HEK293T (cell line): ENCODE measurements around the gene SNTG2.

Source experiments
- BHLHE40 ChIP-seq: fragments of 450-650 bp; IDR thresholded peaks from 2 replicates; pipeline ENCODE4 v1.6.1; 2016; ENCODE audit warnings: mild to moderate bottlenecking, moderate library complexity, borderline replicate concordance
- ELF4 ChIP-seq: fragments of 450-650 bp; IDR thresholded peaks from 2 replicates; pipeline ENCODE4 v1.6.1; 2017; ENCODE audit warnings: antibody characterized with exemption
- FOXA1 ChIP-seq: fragments of 450-650 bp; IDR thresholded peaks from 2 replicates; pipeline ENCODE4 v1.6.1; 2016; ENCODE audit warnings: mild to moderate bottlenecking
- FOXK2 ChIP-seq: fragments of 450-650 bp; IDR thresholded peaks from 2 replicates; pipeline ENCODE4 v1.6.1; 2016; ENCODE audit warnings: mild to moderate bottlenecking
- FOXM1 ChIP-seq: fragments of 450-650 bp; IDR thresholded peaks from 2 replicates; pipeline ENCODE4 v1.6.1; 2017; ENCODE audit warnings: mild to moderate bottlenecking, borderline replicate concordance
- SP1 ChIP-seq: fragments of 450-650 bp; IDR thresholded peaks from 2 replicates; pipeline ENCODE4 v1.6.1; 2017
- TARDBP ChIP-seq: fragments of 450-650 bp; IDR thresholded peaks from 2 replicates; pipeline ENCODE4 v1.6.1; 2016
- TF ChIP-seq, protein P1 (sequence below): fragments of 450-650 bp; IDR thresholded peaks from 2 replicates; pipeline ENCODE4 v1.6.1; 2016

DNA sequence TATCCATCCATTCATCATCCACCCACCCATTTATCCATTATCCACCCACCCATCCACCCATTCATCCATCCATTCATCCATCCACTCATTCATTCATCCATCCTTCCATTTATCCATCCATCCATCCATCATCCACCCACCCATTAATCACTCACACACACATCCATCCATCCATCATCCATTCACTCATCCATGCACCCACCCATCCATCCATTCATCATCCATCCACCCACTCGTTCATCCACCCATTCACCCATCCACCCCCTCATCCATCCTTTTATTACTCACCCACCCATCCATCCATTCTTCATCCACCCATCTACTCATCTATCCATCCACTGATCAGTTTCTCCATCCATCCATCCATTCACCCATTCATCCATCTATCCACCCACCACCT lies 454.5 kb downstream of the SNTG2 start:
- TF ChIP-seq ELF4 = no peak
- TF ChIP-seq SP1 = no peak
- TF ChIP-seq, protein P1, sequence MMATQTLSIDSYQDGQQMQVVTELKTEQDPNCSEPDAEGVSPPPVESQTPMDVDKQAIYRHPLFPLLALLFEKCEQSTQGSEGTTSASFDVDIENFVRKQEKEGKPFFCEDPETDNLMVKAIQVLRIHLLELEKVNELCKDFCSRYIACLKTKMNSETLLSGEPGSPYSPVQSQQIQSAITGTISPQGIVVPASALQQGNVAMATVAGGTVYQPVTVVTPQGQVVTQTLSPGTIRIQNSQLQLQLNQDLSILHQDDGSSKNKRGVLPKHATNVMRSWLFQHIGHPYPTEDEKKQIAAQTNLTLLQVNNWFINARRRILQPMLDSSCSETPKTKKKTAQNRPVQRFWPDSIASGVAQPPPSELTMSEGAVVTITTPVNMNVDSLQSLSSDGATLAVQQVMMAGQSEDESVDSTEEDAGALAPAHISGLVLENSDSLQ = no peak
- no peak for TF ChIP-seq FOXA1
- TF ChIP-seq FOXK2 = no peak
- TF ChIP-seq TARDBP = no peak
- no peak for TF ChIP-seq FOXM1
- TF ChIP-seq BHLHE40 = no peak
